ENCODE data around the gene NUP42.

Gene NUP42

GRCh38 chr7:23204241-23204640 lies 22.4 kb downstream of the NUP42 start:
- no peak for DNase-seq (ENCODE audit: low read depth, low spot score)
- no peaks in the 10 kb centered on the region for H3K27me3 ChIP-seq (ENCODE audit: insufficient read depth, insufficient read length)
- H3K36me3 ChIP-seq (ENCODE audit: insufficient read depth, insufficient read length, low read length) = peaks cover 34% of the 10 kb centered on the region
- H3K9me3 ChIP-seq (ENCODE audit: insufficient read depth, low read length) = peaks cover 12% of the 10 kb centered on the region; the same call in 1 of the 2 replicates
- no peak overlapping the region for H3K9ac ChIP-seq (ENCODE audit: insufficient read length, low read depth)
- TF ChIP-seq SUZ12 (IDR thresholded peaks at IDR 0.05; ENCODE audit: extremely low read depth, insufficient read depth, insufficient read length) (no peak), ZNF274 (IDR thresholded peaks at IDR 0.05; ENCODE audit: low read depth, low read length) (no peak), YY1 (IDR thresholded peaks at IDR 0.05; ENCODE audit: insufficient read depth, insufficient read length) (no peak)
- H3K4me1 ChIP-seq (ENCODE audit: insufficient read depth, insufficient read length) = no peaks in the 10 kb centered on the region
- no peak overlapping the region for H3K4me3 ChIP-seq (ENCODE audit: insufficient read length, low read depth)

DNA sequence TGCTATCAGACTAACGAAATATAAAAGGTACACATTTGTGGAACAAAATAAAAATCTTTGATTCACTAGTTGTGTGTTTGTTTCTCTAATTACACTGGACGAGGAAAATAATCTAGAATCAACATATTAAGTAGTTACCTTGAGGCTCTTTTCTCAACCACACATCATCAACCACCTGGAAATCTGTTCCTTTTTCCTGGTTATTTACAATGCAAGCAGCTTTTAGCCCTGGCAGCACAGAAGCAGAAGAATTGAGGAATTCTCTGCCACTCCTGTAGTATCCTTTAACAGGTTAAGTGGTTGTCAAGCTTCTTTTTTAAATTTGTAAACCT lies 23.7 kb downstream of the NUP42 start:
- no peaks in the 10 kb centered on the region for H3K4me1 ChIP-seq (ENCODE audit: insufficient read depth, insufficient read length)

DNA sequence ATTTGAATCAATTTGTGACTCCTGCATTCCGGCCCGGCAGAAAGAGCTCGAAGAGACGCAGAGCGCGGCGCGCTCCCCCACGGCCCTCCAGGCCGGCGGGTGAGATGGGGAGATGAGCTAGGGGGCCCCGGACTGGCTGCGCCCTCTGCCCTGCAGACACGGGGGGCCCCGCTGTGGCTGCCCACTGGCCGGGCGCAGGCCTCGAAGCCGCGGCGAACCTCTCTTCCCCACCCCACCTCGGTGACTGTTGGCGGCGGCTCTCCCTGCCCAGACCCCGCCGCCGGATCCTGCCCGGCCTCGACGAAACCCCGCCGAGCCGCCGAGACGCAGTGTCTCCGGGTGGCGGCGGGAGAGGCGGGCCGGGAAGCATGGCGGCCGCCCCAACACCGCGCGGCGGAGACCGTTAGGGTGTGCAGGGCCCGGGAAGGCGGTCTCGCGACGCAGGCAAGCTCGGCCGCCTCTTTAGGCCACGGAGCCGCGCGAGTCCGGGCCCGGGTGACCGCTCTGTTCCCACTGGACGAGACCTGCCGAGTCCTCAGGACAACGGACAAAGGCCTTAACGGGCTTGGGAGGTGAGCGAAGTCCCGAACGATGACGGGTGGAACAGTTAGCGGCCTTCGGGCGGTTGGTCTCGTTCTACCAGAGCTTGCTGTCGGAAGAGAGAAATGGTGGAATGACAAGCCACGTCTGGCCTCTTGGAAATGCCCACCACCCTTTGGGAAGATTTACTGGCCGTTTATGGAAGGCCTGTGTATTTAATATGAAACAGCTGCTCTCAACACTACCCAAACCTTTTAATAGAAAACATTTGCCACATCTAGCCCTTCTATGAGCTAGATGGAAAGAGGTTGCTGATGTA lies 24.3 kb downstream of the NUP42 start:
- Histone ChIP-seq H3K27me3 (ENCODE audit: insufficient read depth, insufficient read length) (no peaks in the 10 kb centered on the region), H3K9me3 (ENCODE audit: insufficient read depth, low read length) (no peaks in the 10 kb centered on the region), H3K4me1 (ENCODE audit: insufficient read depth, insufficient read length) (no peaks in the 10 kb centered on the region), H3K36me3 (ENCODE audit: insufficient read depth, insufficient read length, low read length) (peaks cover 15% of the 10 kb centered on the region), H3K4me3 (ENCODE audit: insufficient read length, low read depth) (no peak overlapping the region), H3K9ac (ENCODE audit: insufficient read length, low read depth) (no peak overlapping the region)
- TF ChIP-seq SUZ12 (IDR thresholded peaks at IDR 0.05; ENCODE audit: extremely low read depth, insufficient read depth, insufficient read length) = no peak
- no peak for TF ChIP-seq ZNF274 (IDR thresholded peaks at IDR 0.05; ENCODE audit: low read depth, low read length)
- no peak for TF ChIP-seq YY1 (IDR thresholded peaks at IDR 0.05; ENCODE audit: insufficient read depth, insufficient read length)
- no peak for DNase-seq (ENCODE audit: low read depth, low spot score)

More for the DNA sequence above, 23.7 kb downstream of the NUP42 start:
- H3K9ac ChIP-seq (ENCODE audit: insufficient read length, low read depth) = no peak overlapping the region
- no peaks in the 10 kb centered on the region for H3K27me3 ChIP-seq (ENCODE audit: insufficient read depth, insufficient read length)
- no peak for DNase-seq (ENCODE audit: low read depth, low spot score)
- H3K9me3 ChIP-seq (ENCODE audit: insufficient read depth, low read length) = no peaks in the 10 kb centered on the region
- H3K4me3 ChIP-seq (ENCODE audit: insufficient read length, low read depth) = no peak overlapping the region
- peaks cover 21% of the 10 kb centered on the region for H3K36me3 ChIP-seq (ENCODE audit: insufficient read depth, insufficient read length, low read length)
- TF ChIP-seq YY1 (IDR thresholded peaks at IDR 0.05; ENCODE audit: insufficient read depth, insufficient read length) = no peak

DNA sequence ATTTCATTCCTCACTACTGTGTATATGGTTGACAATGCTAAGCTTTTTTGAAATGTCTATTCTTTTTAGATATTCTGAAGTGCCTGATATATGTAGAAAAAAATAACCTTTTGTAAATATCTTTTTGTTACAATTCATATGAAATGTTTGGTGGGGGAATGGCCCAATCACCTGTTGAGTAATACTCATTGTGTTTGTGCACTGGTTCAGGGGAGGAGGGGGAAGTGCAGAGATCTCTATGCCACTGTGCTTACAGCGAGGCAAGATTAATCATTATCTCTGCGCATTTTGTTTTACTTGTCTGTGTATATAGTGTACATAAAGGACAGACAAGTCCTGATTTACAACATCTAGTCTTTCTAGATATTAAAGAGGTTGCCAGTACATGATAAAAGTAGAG lies 25.2 kb downstream of the NUP42 start:
- DNase-seq (ENCODE audit: low read depth, low spot score) = no peak
- H3K4me3 ChIP-seq (ENCODE audit: insufficient read length, low read depth) = no peak overlapping the region
- H3K4me1 ChIP-seq (ENCODE audit: insufficient read depth, insufficient read length) = no peaks in the 10 kb centered on the region
- no peaks in the 10 kb centered on the region for H3K9me3 ChIP-seq (ENCODE audit: insufficient read depth, low read length)
- no peaks in the 10 kb centered on the region for H3K27me3 ChIP-seq (ENCODE audit: insufficient read depth, insufficient read length)
- no peak for TF ChIP-seq ZNF274 (IDR thresholded peaks at IDR 0.05; ENCODE audit: low read depth, low read length)
- TF ChIP-seq YY1 (IDR thresholded peaks at IDR 0.05; ENCODE audit: insufficient read depth, insufficient read length) = no peak
- no peak for TF ChIP-seq SUZ12 (IDR thresholded peaks at IDR 0.05; ENCODE audit: extremely low read depth, insufficient read depth, insufficient read length)
- no peak overlapping the region for H3K9ac ChIP-seq (ENCODE audit: insufficient read length, low read depth)
- peaks cover 8% of the 10 kb centered on the region for H3K36me3 ChIP-seq (ENCODE audit: insufficient read depth, insufficient read length, low read length)

DNA sequence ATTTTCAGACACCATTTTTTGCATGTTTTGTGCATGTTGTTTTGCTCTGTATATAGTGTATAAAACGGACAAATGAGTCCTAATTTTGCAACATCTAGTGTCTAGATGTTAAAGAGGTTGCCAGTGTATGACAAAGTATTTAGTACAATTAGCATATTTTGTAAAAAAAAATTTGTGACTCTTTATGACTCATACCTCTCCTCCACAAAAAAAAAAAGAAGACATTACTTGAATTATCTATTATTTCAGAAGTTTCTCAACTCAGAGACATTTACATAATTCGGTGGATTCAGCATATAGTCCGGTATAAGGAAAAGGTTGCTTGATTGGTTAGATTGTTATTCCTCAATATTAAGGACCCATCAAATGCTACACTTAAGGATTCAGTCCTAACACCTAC lies 26.0 kb downstream of the NUP42 start:
- no peak for TF ChIP-seq SUZ12 (IDR thresholded peaks at IDR 0.05; ENCODE audit: extremely low read depth, insufficient read depth, insufficient read length)
- Histone ChIP-seq H3K4me3 (ENCODE audit: insufficient read length, low read depth) (no peak overlapping the region), H3K9ac (ENCODE audit: insufficient read length, low read depth) (no peak overlapping the region), H3K4me1 (ENCODE audit: insufficient read depth, insufficient read length) (no peaks in the 10 kb centered on the region), H3K27me3 (ENCODE audit: insufficient read depth, insufficient read length) (no peaks in the 10 kb centered on the region), H3K9me3 (ENCODE audit: insufficient read depth, low read length) (no peaks in the 10 kb centered on the region), H3K36me3 (ENCODE audit: insufficient read depth, insufficient read length, low read length) (peaks cover 8% of the 10 kb centered on the region)
- DNase-seq (ENCODE audit: low read depth, low spot score) = no peak

DNA sequence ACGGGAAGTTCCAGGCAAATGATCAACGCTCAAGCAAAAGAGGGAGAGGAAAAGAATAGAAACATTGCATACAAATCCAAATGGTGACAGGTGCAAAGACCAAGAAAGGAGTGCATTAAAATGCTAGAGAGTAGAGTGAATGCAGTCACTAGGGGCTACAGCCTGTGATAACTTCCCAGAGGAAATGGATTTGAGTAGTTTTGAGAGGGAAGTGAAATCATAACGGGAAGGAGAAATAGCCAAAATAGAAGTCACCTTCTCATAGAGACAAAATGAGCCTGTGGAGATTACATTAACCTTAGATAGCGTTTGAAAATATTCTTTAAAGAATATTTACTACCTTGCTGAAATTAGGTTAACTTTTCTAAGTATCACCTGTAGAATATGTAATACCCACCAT lies 26.5 kb downstream of the NUP42 start:
- no peaks in the 10 kb centered on the region for H3K4me1 ChIP-seq (ENCODE audit: insufficient read depth, insufficient read length)
- TF ChIP-seq ZNF274 (IDR thresholded peaks at IDR 0.05; ENCODE audit: low read depth, low read length) (no peak), YY1 (IDR thresholded peaks at IDR 0.05; ENCODE audit: insufficient read depth, insufficient read length) (no peak), SUZ12 (IDR thresholded peaks at IDR 0.05; ENCODE audit: extremely low read depth, insufficient read depth, insufficient read length) (no peak)

DNA sequence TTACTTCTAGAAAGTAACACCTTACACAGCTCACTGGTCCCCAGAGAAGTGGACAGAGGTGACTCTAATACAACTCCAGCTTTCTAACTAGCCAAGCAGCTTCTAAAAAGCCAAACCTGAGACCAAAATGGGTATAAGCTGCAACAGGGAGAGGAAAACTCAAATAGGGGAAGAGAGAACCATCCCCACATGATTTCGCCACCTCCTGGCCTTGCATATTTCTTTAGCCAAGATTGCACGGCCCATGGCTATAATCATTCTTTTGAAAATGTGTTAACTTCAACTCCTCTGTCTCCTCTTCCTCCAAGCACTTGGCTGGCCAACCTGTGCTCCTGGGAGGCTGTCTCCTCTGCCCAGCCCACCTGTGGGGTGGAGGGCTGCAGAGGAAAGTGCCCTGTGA lies 28.7 kb downstream of the NUP42 start:
- TF ChIP-seq YY1 (IDR thresholded peaks at IDR 0.05; ENCODE audit: insufficient read depth, insufficient read length) (no peak), SUZ12 (IDR thresholded peaks at IDR 0.05; ENCODE audit: extremely low read depth, insufficient read depth, insufficient read length) (no peak), ZNF274 (IDR thresholded peaks at IDR 0.05; ENCODE audit: low read depth, low read length) (no peak)
- Histone ChIP-seq H3K27me3 (ENCODE audit: insufficient read depth, insufficient read length) (no peaks in the 10 kb centered on the region), H3K9ac (ENCODE audit: insufficient read length, low read depth) (no peak overlapping the region), H3K36me3 (ENCODE audit: insufficient read depth, insufficient read length, low read length) (no peaks in the 10 kb centered on the region), H3K4me1 (ENCODE audit: insufficient read depth, insufficient read length) (peaks cover 2% of the 10 kb centered on the region), H3K9me3 (ENCODE audit: insufficient read depth, low read length) (no peaks in the 10 kb centered on the region), H3K4me3 (ENCODE audit: insufficient read length, low read depth) (no peak overlapping the region)
- DNase-seq (ENCODE audit: low read depth, low spot score) = no peak

More for the DNA sequence above, 26.5 kb downstream of the NUP42 start:
- DNase-seq (ENCODE audit: low read depth, low spot score) = no peak
- Histone ChIP-seq H3K9ac (ENCODE audit: insufficient read length, low read depth) (no peak overlapping the region), H3K27me3 (ENCODE audit: insufficient read depth, insufficient read length) (no peaks in the 10 kb centered on the region), H3K4me3 (ENCODE audit: insufficient read length, low read depth) (no peak overlapping the region), H3K9me3 (ENCODE audit: insufficient read depth, low read length) (no peaks in the 10 kb centered on the region), H3K36me3 (ENCODE audit: insufficient read depth, insufficient read length, low read length) (peaks cover 5% of the 10 kb centered on the region)

All from NT2/D1 (cell line).